Right forelimb (tissue), 1 donor: ENCODE results near the gene ZKSCAN3.
A peak's percentile ranks its signal among the peaks of the same experiment; 100 is the strongest.
"Not testable (repeated sequence)": the region's sequence is repeated elsewhere in the genome, so short reads cannot be mapped to it uniquely, and the experiment has no call there.

Experiments used
- DNase-seq: peaks from one replicate; pipeline ENCODE4 v3.0.0-alpha.2; 2018

The ZKSCAN3 gene

GRCh38 chr6:28343898-28344677, 5.7 kb upstream of the ZKSCAN3 start:
- DNase-seq: no peak

DNA sequence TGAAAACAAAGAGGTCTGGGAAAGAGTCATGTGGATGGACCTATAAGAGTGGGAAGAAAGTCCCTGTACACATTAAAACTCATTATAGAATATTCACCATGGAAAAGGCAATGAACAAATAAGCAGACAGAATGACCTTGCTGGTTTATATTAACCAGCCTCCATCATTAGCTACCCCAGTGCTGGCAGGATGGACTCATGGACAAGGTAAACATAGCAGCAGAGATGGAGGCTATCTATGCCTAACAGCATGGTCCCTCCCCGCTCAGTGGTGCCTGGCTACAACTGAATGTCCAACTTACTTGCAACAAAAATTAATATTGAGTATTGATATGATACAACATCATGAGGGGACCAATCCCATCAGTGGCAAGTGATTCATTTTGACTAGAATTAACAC, 4.5 kb upstream of the ZKSCAN3 start:
- no peak for DNase-seq

GRCh38 chr6:28347119-28347518, 2.6 kb upstream of the ZKSCAN3 start:
- no peak for DNase-seq

- no peak for DNase-seq
These were observed 329 bp upstream of the ZKSCAN3 start for GRCh38 chr6:28349344-28349891.

- no peak for DNase-seq
These were observed 1.3 kb downstream of the ZKSCAN3 start for GRCh38 chr6:28351087-28351486.

GRCh38 chr6:28351493-28351925, 1.8 kb downstream of the ZKSCAN3 start:
- DNase-seq: no peak

GRCh38 chr6:28353356-28353755, 3.6 kb downstream of the ZKSCAN3 start:
- DNase-seq: no peak

- DNase-seq: no peak
These were observed 4.4 kb downstream of the ZKSCAN3 start for GRCh38 chr6:28353981-28354676.

DNA sequence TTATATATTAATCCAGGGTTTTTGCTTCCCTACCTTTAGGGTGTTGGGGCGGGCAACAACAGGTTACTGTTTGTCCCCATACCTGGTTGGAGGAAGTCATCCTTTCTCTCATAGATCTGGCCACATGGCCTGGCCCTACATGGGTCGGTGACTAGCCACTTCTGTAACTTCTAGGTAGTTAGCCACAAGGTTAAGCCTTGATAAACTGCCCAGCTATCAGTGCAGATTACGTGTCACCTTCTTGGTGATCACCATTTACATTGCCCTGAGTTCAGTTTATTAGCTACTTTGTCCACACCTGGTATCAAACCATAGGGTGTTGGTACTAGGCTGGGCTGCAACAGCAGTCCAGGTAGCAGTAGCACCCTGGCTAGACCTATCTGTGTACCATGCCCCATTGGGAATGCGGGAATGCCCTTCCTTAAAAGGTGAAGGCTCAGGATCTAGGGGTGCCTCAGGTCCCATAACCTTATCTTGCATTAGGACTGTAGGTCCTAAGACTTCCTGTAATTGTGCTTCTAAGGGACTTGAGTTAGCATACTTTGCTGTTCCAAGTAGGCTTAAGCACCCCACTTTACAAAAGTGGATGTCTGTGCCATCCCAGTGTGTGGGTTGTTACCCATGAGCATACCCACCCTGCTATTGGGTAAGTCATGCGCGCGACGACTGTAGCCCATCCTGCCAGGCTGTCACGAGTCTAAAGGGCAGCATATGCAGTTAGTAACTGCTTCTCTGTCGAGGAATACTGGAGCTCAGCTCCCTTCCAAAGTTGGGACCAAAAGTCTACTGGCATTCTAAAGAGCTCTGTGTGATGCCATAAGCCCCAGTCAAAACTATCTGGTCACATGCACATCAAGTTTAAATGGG, 5.2 kb downstream of the ZKSCAN3 start:
- no peak for DNase-seq

DNA sequence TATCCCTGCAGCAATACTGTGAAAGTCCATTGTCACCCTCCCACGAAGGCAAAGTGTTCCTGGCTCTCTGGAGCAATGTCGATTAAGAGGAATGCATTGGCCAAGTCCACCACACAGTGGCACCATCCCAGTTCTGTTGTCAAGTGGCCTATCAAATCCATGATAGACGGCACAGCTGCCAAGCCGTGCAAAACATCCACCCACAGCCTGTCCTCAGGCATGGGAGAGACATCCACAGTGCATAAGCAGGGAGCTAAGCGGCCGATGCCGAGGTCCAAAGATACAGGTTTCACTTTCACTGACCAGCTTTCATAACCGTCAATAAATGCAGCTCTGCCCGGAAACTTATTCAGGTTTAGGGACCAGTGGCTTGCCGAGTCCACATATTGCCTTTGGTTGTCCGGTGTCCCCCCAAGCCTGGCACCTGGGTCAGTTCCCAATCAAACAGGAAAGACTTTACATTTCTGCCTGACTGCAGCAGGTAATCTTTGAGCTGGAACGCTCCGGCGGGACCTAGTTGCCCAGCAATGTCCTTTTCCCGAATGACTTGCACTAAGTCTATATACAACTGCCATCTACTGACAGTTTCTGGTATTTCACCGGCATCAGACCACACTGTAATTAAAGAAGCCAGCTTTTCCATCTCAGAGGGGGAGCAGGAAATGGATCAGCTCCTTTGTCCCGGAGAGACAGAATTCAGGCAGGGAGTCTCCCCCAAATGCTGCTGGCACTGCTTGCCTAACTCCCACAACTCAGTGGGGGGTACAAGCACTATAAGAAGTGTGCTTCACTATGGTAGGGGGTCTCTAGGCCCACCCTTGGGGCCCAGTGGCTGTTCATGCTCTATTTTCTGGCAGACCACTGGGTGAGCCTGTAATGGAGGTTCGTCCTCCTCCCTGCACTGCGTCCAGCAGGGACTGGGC, 6.3 kb downstream of the ZKSCAN3 start:
- peak; percentile 78 for DNase-seq

- no peak for DNase-seq
These were observed 6.9 kb downstream of the ZKSCAN3 start for GRCh38 chr6:28356666-28357020.

GRCh38 chr6:28357036-28357435, 7.3 kb downstream of the ZKSCAN3 start:
- DNase-seq: no peak

DNA sequence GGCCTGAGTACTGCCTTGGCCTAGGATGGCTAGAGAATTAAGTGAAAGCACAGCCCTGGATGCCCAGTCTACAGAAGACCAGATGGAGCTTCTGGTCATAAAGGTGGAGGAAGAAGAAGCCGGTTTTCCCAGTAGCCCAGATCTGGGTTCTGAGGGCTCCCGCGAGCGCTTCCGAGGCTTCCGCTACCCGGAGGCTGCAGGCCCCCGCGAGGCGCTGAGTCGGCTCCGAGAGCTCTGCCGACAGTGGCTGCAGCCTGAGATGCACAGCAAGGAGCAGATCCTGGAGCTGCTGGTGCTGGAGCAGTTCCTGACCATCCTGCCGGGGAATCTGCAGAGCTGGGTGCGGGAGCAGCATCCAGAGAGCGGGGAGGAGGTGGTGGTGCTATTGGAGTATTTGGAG, 9.8 kb downstream of the ZKSCAN3 start:
- not testable (repeated sequence) for DNase-seq

DNA sequence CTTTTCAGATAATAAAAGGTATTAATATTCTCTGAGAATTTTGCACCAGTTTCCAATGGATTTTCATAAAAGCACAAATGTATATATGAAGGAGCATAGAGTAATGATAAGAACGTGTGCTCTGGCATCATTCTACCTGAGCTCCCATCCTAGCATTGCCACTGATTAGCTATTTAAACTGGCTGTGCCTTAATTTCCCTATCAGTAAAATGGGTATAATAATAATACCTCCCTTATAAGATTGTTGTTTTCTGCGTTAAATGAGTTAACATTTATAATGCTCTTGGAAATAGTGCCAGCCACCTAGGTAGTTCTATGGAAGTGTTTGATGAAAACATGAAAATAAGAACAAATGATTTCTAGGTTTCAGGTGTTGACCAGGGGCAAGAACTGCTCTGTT, 11.2 kb downstream of the ZKSCAN3 start:
- DNase-seq: no peak

GRCh38 chr6:28365590-28365989, 15.8 kb downstream of the ZKSCAN3 start:
- DNase-seq: not testable (repeated sequence)

GRCh38 chr6:28368522-28368921, 18.8 kb downstream of the ZKSCAN3 start:
- DNase-seq: no peak

- DNase-seq: no peak
These were observed 19.7 kb downstream of the ZKSCAN3 start for GRCh38 chr6:28369463-28369862.

GRCh38 chr6:28370440-28370839, 20.7 kb downstream of the ZKSCAN3 start:
- no peak for DNase-seq

DNA sequence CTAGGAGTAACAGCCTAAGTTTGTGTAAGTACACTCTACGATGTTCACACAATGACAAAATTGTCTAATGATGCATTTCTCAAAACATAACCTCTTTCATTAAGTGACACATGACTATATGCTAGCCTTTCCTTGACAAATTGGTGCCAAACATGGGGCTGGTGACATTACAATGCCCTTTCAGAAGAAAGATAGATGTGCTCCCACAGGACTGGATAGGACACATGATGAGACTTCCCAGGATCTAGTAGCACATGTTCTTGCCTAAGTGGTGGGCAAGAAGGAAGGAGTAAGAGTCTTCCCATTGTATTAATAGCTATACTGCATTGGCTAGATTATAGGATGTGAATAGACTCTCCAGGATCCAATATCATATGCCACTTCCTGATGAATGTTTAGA, 21.5 kb downstream of the ZKSCAN3 start:
- DNase-seq: no peak

- DNase-seq: no peak
These were observed 22.1 kb downstream of the ZKSCAN3 start for GRCh38 chr6:28371706-28372451.

GRCh38 chr6:28373925-28374324, 24.2 kb downstream of the ZKSCAN3 start:
- DNase-seq: no peak
